ENCODE data around the gene RBM26. TPM values are rescaled to one million over a fixed set of nuclear protein-coding genes. Genes with fewer than 3 reads are reported as not detected.

Gene RBM26
- total RNA-seq, 2 experiments from 2014 or later = 57.6 to 61.1 TPM

DNA sequence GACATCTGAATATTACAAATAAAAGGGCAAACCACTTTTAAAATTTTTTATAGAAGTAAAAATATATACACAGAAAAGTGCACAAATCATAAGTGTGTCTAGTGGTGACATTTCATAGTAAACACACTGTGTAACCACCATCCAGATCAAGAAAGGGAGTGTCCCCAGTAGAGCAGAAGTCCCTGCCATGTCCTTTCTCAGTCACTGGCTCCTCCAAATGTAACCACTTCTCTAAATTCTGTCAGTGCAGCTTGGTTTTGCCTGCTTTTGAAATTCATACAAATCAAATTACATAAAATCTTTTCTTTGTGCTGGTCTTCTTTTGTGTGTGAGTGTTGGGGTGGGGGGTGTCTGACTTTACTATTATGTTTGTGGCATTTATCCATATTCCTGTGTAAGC, 116.5 kb downstream of the RBM26 start:
- no peak for TF ChIP-seq CTCF (IDR thresholded peaks at IDR 0.05)
- no peak overlapping the region for H3K27ac Mint-ChIP-seq
- H3K36me3 Mint-ChIP-seq (ENCODE audit: low read depth) = no peaks in the 10 kb centered on the region
- no peak for ATAC-seq
- no peak for DNase-seq
- ChIA-PET POLR2A (no interaction called here), CTCF (no interaction called here)
- H3K27me3 Mint-ChIP-seq = peaks cover 3% of the 10 kb centered on the region
- H3K9me3 Mint-ChIP-seq = no peaks in the 10 kb centered on the region
- intact Hi-C loops (cut with micrococcal nuclease) = no loop called here
- no peak overlapping the region for H3K4me3 Mint-ChIP-seq
- H3K4me1 Mint-ChIP-seq (ENCODE audit: low read depth) = no peaks in the 10 kb centered on the region

- Mint-ChIP-seq H3K36me3 (ENCODE audit: low read depth) (no peaks in the 10 kb centered on the region), H3K27ac (no peak overlapping the region), H3K9me3 (no peaks in the 10 kb centered on the region), H3K4me3 (no peak overlapping the region), H3K27me3 (no peaks in the 10 kb centered on the region), H3K4me1 (ENCODE audit: low read depth) (no peaks in the 10 kb centered on the region)
- no peak for TF ChIP-seq CTCF (IDR thresholded peaks at IDR 0.05)
- no peak for DNase-seq
- ChIA-PET CTCF (no interaction called here), POLR2A (no interaction called here)
- ATAC-seq = no peak
- intact Hi-C loops (cut with micrococcal nuclease) = no loop called here
Observed at GRCh38 chr13:79287939-79288795, 117.9 kb downstream of the RBM26 start.

DNA sequence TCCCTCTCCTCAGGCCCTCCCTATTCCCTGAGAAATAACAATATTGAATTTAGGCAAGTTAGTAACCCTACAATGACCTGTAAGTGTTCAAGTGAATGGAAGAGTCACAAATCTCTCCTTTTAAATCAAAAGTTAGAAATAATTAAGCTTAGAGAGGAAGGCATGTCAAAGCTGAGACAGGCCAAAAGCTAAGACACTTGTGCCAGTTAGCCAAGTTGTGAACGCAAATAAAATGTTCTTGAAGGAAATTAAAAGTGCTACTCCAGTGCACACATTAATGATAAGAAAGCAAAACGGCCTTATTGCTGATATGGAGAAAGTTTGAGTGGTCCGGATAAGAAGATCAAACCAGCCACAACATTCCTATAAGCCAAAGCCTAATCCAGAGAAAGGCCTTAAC, 120.9 kb downstream of the RBM26 start:
- ATAC-seq (no peak), DNase-seq (no peak)
- H3K27ac Mint-ChIP-seq = no peak overlapping the region
- no peak for TF ChIP-seq CTCF (IDR thresholded peaks at IDR 0.05)
- H3K9me3 Mint-ChIP-seq = no peaks in the 10 kb centered on the region
- CTCF ChIA-PET = no interaction called here
- POLR2A ChIA-PET = interaction anchor here (0.6 kb wide), 1 partner anchor 36 kb away, joined by 3 read pairs; no protein-coding TSS in a partner anchor
- H3K4me1 Mint-ChIP-seq (ENCODE audit: low read depth) = no peaks in the 10 kb centered on the region
- no peaks in the 10 kb centered on the region for H3K27me3 Mint-ChIP-seq
- no peaks in the 10 kb centered on the region for H3K36me3 Mint-ChIP-seq (ENCODE audit: low read depth)
- no peak overlapping the region for H3K4me3 Mint-ChIP-seq
- intact Hi-C loops (cut with micrococcal nuclease) = no loop called here

DNA sequence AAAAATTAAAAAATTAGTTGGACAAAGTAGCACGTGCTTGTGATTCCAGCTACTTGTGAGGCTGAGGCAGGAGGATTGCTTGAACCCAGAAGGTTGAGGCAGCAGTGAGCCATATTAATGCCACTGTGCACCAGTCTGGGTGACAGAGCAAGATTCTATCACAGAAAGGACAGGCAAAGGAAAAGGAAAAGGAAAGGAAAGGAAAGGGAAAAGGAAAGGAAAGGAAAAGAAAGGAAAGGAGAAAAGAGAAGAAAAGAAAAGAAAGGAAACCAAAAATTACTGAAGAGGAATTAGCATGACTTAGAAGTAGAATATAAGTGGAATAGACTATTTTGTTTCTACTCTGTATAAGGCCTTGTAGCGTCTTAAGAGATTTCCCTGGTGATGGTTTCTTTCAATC, 122.3 kb downstream of the RBM26 start:
- Mint-ChIP-seq H3K36me3 (ENCODE audit: low read depth) (no peaks in the 10 kb centered on the region), H3K27me3 (no peaks in the 10 kb centered on the region), H3K9me3 (no peaks in the 10 kb centered on the region), H3K27ac (no peak overlapping the region), H3K4me1 (ENCODE audit: low read depth) (no peaks in the 10 kb centered on the region), H3K4me3 (no peak overlapping the region)
- ChIA-PET POLR2A (no interaction called here), CTCF (no interaction called here)
- intact Hi-C loops (cut with micrococcal nuclease) = no loop called here
- no peak for DNase-seq
- no peak for TF ChIP-seq CTCF (IDR thresholded peaks at IDR 0.05)
- no peak for ATAC-seq

DNA sequence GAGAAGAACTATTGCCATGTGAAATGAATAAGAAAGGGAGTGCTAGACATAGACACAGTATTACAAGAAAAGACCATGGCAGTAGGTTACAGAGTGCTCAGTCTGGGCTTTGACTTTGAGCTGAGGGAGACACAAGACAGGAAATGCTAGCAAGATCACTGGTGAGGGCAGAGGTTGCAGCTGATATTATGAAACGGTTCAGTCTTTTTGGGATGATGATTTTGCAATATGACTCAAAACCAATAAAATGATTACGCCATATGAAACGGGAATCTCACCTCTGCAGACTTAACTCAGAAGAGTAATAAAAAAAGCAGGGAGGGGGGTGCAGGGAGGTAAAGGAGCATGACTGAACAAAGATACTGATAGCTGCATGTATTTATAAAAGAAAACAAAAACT, 123.1 kb downstream of the RBM26 start:
- TF ChIP-seq CTCF (IDR thresholded peaks at IDR 0.05) = no peak

More for the DNA sequence above, 123.1 kb downstream of the RBM26 start:
- H3K4me3 Mint-ChIP-seq = no peak overlapping the region
- ChIA-PET POLR2A (no interaction called here), CTCF (no interaction called here)
- no peaks in the 10 kb centered on the region for H3K27me3 Mint-ChIP-seq
- intact Hi-C loops (cut with micrococcal nuclease) = no loop called here
- no peak for DNase-seq
- no peaks in the 10 kb centered on the region for H3K36me3 Mint-ChIP-seq (ENCODE audit: low read depth)
- H3K4me1 Mint-ChIP-seq (ENCODE audit: low read depth) = no peaks in the 10 kb centered on the region
- no peaks in the 10 kb centered on the region for H3K9me3 Mint-ChIP-seq
- no peak for ATAC-seq
- H3K27ac Mint-ChIP-seq = no peak overlapping the region
